ENCODE data around the gene TBC1D20.
"Not testable (repeated sequence)": the region's sequence is repeated elsewhere in the genome, so short reads cannot be mapped to it uniquely, and the experiment has no call there.

The TBC1D20 gene

GRCh38 chr20:475463-476357 is 13.4 kb upstream of the TBC1D20 start:
- no peak for DNase-seq (ENCODE audit: low read depth in 2 of 2)

DNA sequence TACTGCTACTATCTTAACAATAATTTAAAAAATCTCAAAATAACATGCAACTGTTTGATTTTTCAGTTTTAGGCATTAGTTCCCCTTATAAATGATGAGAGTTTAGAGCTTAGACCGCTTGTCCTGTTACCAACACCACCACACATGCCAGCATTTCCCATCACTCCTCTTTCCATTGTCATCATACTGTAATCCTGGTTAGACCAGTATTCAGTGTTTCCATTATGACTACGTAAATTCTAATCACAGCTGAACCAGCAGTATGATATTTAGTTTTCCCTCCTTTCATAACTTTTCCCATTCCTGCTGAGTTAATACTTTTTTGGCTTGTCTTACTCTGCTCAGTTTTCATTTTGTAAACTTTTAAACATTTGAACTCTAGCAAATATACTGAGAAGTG is 12.2 kb upstream of the TBC1D20 start:
- no peak for DNase-seq (ENCODE audit: low read depth in 2 of 2)

DNA sequence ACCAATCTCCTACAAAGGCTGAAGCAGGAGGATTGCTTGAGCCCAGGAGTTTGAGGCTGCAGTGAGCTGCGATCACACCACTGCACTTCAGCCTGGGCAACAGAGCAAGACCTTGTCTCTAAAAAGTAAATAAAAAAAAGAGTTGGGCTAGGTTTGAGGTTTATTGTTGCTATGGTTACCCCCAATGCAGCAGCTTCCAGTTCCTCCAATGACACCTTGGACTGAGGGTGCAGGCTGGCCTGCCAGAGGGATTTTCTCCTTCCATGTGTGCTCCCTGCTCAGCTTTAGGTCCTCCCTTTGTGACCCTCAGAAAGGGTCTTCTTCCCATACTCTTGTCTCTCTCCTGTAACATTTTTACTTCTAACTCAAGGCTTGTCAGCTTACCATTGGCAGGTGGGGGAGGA is 10.6 kb upstream of the TBC1D20 start:
- DNase-seq (ENCODE audit: low read depth in 2 of 2) = no peak

- no peak for DNase-seq (ENCODE audit: low read depth in 2 of 2)
Observed at GRCh38 chr20:472137-472846, 10.0 kb upstream of the TBC1D20 start.

- DNase-seq (ENCODE audit: low read depth in 2 of 2) = no peak
Observed at GRCh38 chr20:469746-470490, 7.6 kb upstream of the TBC1D20 start.

DNA sequence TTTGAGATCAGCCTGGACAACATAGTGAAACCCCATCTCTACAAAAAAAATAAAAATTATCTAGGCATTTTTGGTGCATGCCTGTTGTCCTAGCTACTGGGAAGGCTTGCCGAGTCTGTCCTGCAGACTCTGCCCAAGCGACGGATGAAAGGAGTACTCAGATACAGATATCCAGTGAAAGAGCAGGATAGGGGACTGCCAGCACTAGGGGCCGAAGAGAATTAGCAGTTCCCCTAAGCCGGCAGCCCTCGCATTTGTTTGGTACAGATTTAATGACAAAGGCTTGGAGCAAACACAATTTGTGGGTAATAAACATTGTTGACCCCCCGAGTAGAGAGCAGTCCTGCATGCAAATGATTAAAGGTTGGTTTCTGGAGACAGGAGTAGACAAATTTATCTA is 5.4 kb upstream of the TBC1D20 start:
- no peak for DNase-seq (ENCODE audit: low read depth in 2 of 2)

DNA sequence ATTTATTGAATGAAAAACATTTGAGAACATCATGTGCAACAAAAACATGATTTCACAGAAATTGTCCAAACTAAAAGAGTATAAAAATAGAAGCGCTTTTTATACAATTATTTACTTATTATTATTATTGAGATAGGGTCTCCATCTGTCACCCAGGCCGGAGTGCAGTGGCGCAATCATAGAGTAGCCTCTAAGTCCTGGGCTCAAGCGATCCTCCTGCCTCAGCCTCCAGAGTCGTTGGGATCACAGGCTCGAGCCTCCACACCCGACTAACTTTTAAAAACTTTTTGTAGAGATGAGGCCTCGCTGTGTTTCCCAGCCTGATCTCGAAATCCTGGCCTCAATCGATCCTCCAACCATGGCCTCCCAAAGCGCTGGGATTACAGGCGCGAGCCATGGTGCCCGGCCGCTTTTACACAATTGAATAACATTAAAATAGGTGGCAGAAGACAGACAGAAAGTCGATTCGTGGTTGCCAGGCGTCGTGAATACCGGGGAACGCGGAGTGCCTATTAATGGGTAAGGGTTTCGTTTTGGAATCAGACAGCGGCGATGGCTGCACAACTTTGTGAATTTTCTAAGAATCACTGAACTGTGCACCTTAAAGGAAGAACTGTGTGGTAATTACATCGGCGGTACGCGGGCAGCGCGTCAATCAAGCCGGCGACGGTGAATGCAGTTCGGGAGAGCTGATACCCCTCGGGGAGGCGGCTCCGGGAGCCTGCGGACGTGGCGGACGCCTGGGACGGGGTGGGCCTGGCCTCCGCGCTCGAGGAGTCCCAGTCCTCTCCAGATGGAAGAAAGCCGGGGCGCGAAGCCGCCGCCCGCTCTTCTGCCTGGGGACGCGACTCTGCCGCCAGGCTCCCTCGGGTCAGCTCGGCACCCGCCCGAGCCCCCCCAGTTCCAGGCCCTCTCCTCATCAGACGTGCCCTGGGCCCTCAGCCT is 807 bp downstream of the TBC1D20 start:
- peak; percentile 12 to 25 for DNase-seq (ENCODE audit: low read depth in 2 of 2)

DNA sequence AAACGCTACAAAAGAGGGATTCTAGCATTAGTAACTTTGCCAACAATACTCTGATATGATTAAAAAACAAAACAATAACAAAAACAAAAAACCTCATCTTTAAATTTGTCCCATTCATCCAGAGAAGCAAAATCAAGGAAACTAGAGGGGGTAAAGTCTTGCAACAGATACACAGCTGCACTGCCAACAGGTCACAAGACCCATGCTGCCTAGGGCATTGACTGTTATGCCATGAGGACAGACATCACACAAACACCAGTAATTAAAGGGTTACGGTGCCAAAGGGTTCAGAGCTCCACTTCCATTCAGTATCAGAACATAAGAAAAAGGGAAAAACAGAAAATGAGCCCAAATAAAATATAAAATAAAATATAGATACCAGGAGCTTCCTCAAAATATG is 1.6 kb downstream of the TBC1D20 start:
- DNase-seq (ENCODE audit: low read depth in 2 of 2) = no peak

GRCh38 chr20:460180-460579 is 2.2 kb downstream of the TBC1D20 start:
- no peak for DNase-seq (ENCODE audit: low read depth in 2 of 2)

GRCh38 chr20:458776-459175 is 3.6 kb downstream of the TBC1D20 start:
- DNase-seq (ENCODE audit: low read depth in 2 of 2) = no peak

GRCh38 chr20:454951-455350 is 7.4 kb downstream of the TBC1D20 start:
- no peak for DNase-seq (ENCODE audit: low read depth in 2 of 2)

DNA sequence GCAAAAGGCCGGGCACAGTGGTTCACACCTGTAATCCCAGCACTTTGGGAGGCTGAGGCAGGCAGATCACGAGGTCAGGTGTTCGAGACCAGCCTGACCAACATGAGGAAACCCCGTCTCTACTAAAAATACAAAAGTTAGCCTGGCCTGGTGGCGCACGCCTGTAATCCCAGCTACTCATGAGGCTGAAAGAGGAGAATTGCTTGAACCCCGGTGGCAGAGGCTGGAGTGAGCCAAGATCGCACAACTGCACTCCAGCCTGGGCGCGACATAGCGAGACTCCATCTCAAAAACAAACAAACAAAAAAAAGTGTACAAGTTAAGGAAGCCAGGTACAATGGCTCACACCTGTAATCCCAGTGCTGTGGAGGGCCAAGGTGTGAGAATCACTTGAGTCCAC is 10.3 kb downstream of the TBC1D20 start:
- not testable (repeated sequence) for DNase-seq (ENCODE audit: low read depth in 2 of 2)

DNA sequence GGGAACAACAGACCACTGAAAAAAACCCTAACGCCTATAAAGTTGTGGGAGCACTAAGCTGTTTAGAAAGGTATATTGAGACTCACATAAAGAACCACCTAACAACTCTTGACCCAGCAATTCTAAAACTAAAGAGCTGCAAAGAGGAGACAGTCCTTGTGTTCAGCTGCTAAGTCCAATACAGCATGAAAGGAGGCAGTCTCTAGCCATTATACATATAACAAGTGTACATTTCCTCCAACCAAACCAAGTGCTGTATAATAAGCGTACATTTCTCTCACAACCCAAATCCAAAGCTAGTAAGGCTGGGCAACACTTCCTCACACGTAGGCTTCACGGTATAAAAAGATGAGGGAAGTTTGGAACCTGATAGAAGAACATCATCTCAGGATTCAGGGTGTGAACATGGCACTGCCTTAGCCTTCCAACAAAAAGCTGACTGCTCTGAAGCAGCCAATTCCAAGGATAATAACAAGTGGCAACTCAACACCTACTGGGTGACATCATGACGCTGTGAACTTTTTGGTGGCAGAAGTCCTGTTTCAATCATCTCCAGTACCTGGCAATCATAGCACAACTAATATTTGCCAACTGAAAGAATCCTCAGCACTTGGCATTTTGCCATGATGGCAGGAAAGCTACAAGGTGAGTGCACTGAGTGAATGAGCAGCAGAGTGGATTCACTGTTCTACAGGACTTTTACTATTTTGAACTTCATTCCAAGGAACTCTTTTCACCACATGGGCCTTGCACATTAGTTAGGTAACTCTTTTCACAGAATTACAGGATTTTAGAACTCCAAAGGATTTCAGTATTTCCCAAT is 16.6 kb downstream of the TBC1D20 start:
- DNase-seq (ENCODE audit: low read depth in 2 of 2) = no peak

- DNase-seq (ENCODE audit: low read depth in 2 of 2) = no peak
Observed at GRCh38 chr20:444862-445426, 17.4 kb downstream of the TBC1D20 start.

DNA sequence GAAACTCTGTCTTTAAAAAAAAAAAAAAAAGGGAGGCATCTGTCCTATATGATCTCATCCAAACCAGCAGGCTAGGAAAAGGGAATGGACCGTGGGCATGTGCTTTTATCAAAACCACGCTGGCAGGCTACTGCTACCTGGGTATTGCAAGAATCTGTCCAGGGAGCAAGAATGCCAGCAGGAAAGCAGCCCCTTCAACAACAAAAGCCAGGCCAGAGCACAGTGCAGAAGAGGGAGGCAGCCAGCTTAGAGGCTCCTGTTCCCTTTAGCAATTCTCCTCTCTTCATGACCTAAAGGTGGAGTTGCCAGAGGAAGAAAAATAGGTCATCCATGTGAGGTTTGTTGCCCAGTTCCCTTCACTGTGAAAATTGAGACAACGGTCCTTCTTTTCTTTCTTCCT is 18.2 kb downstream of the TBC1D20 start:
- DNase-seq (ENCODE audit: low read depth in 2 of 2) = no peak

- DNase-seq (ENCODE audit: low read depth in 2 of 2) = no peak
Observed at GRCh38 chr20:443223-443775, 19.0 kb downstream of the TBC1D20 start.

- DNase-seq (ENCODE audit: low read depth in 2 of 2) = no peak
Observed at GRCh38 chr20:440636-441035, 21.7 kb downstream of the TBC1D20 start.

DNA sequence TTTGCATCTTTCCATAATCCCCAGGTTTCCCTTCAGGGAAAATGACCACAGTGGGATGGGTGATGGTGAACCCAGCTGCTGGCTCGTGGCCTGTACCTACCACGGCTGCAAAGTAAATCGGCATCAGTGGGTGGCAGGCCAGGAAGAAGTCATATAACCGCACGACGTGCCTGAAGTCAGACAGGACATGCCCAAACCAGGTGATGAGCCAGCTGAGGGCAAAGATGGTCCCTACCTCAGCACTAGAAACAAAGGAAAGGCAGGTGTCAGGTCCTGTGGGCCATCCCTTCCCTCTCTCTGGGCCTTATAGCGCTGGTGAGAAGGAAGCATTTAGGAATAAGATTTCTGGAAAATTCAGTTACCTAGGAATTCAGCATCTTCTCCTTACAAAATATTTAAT is 22.2 kb downstream of the TBC1D20 start:
- no peak for DNase-seq (ENCODE audit: low read depth in 2 of 2)

- DNase-seq (ENCODE audit: low read depth in 2 of 2) = peak in 1 of 2 donors; percentile 33
Observed at GRCh38 chr20:438571-439469, 23.5 kb downstream of the TBC1D20 start.

All from stimulated activated CD8-positive, alpha-beta memory T cell treated with anti-CD3 and anti-CD28 coated beads, Interleukin-15, amount 100 ng/mL, for 4 hours (primary cell).